Stimulated activated CD8-positive, alpha-beta memory T cell treated with anti-CD3 and anti-CD28 coated beads, Interleukin-7, amount 100 ng/mL, for 4 hours (primary cell): Measurements from ENCODE around the gene CHPF.

Experiments used
- DNase-seq, 2 donors: peaks; one replicate each; pipeline ENCODE4 v3.0.0-alpha.2; 2020; ENCODE audit warnings: low read depth in 2 of 2

CHPF gene

GRCh38 chr2:219569041-219569440 is 25.4 kb upstream of the CHPF start:
- DNase-seq: no peak

- DNase-seq: no peak
Observed at GRCh38 chr2:219567791-219568361, 24.3 kb upstream of the CHPF start.

DNA sequence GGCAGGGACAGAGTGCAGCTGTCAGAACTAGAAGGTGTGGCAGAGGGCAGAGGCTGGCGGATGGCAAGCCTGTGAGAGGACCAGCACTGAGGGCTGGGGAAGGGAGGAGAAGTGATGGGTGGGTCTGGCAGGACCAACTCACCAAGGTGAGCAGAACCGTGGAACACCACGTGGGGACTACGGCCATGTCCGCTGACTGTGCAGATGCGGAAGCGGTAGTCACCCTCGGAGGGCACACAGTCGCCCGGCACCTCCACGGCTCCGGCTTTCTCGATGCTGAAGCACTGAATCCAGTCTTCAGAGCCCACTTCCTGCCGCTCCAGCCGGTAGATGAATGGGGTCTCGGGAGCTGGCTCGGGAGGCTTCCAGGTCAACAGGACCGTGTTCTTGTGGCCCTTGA is 23.5 kb upstream of the CHPF start:
- no peak for DNase-seq

DNA sequence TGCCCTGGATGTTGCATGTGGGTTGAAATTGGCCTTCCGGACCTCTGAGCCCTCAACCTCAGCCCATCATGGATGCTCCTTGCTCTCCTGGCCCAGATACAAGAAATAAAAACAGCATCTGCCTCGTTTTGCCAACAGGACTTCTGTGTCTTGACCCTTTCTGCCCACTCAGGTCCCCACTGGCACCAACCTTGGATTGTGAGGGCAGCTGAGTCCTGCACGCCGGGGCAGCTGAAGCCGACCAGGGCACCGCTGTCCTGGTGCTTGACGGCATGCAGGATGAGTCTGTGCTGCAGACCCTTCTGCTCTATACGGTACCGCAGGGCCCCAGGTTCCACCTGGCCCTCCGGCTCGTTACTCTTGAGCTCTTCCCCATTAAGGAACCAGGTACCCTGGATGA is 23.0 kb upstream of the CHPF start:
- no peak for DNase-seq

DNA sequence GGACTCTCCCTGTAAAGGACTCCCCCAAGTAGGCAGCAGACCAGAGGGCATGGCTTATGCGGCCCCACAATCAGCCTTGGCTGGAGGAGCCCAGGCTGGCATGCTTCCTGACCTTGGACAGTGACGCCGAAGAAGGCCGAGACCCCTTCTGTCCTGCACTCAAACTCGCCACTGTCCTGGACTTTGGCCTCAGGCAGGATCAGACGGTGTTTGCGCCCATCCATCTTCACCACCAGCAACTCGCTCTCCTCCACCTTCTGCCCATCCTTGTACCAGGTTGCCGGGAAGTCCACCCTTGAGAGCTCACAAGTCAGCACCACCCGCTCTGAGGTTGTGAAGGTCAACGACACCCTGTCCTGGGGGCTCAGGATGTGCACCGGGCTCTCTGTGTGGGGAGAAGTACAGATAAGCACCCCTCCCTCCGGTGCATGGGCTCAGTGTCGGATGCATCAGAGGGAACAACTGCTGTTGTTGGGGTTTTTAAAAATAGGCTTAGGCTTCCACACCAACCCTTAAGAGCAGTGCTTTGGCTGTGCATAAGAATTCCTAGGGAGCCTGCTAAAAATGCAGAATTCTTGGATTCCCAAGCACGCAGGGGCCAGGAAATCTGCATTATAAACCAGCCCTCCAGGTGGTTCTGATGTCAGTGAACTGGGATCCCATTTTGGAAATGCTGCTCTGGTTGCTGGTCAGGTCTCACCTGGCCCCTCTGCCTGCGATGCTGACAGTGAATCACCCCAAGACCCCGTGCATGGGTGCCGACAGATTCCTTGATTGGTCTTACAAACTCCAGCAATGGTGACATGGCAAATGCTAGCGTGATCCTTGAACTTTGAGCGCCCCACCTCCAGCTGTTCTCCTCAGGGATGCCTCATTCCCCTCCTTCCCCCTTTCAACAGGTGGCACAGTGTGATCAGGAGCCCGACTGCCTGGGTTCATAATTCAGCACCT is 21.8 kb upstream of the CHPF start:
- DNase-seq: no peak

DNA sequence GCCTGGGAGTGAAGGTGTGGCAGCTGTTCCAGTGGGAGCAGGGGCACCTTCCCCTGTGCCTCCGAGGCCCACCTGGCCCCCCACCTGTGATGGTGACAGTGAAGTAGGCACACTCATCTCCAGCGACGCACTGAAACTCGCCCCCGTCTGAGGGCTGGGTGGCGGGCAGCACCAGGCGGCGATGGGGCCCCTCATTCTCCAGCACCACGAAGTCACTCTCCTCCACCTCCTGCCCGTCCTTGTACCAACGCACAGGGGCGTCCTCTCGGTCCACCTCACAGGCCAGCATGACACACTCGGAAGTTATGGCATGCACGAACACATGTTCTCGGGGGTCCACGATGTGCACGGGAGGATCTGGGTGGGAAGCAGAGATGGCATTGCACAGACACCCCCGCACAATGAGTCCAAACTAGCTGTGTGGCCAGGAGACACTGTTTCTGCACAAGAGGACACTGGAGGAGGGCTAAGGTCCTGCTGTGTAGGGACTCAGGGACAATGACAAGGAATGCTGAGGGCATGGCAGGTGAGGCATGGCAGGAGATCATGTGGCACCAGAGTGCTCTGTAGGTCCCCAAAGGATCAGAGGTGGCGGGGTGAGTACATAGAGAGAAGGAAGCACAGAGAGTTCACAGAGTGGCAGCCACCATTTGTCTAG is 19.8 kb upstream of the CHPF start:
- DNase-seq: no peak

GRCh38 chr2:219562049-219563020 is 18.7 kb upstream of the CHPF start:
- no peak for DNase-seq

- no peak for DNase-seq
Observed at GRCh38 chr2:219561179-219562048, 17.8 kb upstream of the CHPF start.

DNA sequence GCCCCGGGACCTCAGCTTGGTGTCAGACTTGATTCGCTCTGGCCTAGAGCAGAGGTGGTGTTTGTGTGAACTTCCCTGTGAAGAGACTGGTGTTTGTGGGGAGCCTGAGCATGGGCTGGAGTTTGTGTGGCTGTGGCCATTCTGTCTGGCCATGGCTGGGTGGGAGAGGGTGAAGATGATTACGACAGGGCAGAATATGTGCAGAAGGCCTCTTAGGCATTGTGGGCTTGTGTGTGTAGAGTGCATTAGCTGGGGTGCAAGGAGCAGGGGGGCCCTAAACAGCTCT is 17.2 kb upstream of the CHPF start:
- no peak for DNase-seq

GRCh38 chr2:219560037-219560892 is 16.7 kb upstream of the CHPF start:
- no peak for DNase-seq

DNA sequence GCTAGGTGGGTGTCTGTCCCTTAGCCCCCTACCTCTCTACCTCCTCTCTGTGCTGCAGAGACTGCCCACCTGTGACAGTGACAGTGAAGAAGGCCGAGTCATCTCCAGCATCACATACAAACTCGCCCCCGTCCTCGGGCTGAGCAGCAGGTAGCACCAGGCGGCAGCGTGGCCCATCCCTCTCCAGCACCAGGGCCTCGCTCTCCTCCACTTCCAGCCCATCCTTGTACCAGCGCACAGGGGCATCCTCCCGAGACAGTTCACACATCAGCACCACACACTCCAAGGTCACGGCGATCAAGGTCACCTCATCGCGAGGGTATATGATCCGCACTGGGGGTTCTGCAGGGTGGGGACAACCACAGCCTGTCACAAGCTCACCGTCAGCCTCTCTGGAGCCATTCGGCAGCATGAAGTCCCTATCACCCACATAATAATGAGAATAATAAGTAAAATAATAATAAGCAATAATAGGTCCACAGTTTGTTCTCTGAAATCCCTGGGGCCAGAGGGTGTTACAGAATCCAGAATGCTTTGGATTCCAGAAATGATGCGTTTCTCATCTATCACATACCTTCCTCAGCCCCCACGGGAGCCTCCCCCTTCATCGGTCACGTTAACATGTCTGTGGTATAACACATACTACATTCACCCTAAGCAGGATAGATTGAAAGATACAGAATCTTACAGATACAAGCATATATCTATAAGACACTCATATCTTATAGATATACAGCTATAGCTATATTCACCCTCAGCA is 15.7 kb upstream of the CHPF start:
- DNase-seq: no peak

- DNase-seq: no peak
Observed at GRCh38 chr2:219557791-219558785, 14.5 kb upstream of the CHPF start.

GRCh38 chr2:219557320-219557719 is 13.7 kb upstream of the CHPF start:
- no peak for DNase-seq

- DNase-seq: no peak
Observed at GRCh38 chr2:219556413-219556812, 12.8 kb upstream of the CHPF start.

GRCh38 chr2:219555956-219556355 is 12.3 kb upstream of the CHPF start:
- no peak for DNase-seq

GRCh38 chr2:219554350-219554749 is 10.7 kb upstream of the CHPF start:
- DNase-seq: no peak

DNA sequence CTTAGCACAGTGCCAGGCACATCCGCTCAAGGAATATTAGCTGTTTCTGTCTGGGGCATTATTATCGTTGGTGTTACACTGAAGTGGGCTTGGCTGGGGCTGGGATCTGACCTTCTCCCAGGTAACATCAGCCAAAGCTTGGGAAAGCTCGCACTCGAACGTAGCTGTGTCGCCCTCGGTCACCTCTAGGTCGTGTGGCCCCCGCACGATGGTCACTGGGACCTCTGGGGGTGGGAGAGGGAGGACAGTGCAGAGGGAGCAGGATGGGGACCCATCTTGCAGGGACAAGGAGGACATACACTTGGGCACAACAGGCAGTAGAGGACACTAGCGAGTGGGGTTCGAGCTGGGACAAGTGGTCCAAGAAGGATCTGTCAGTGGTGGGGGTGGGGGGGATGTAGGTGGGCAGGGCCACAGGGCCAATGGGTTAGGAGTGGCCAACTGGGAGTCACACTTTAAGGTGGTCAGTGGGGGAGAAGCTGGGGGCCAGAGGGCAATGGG is 9.9 kb upstream of the CHPF start:
- no peak for DNase-seq

DNA sequence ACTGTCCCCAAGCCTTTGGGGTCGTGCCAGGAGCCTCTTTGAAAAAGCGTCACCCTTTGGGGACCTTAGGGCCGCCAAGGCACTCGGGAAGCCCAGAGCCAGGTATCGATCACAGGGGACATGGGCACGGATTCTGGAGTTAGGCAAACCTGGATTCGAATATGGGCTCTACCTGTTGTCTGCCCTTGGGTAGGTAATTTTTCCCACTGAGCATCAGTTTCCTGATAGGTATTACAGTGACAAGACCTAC is 9.5 kb upstream of the CHPF start:
- DNase-seq: no peak
